PFSK-1 (cell line): ENCODE results near the gene PREX1.

Experiments used
- FOXP2 ChIP-seq: optimal IDR thresholded peaks from 2 replicates; pipeline ENCODE3; 2011; ENCODE audit warnings: borderline replicate concordance, control low read depth, inconsistent platforms; ENCODE audit not compliant: insufficient read depth; ENCODE audit errors: extremely low read length, extremely low read depth
- POLR2AphosphoS5 ChIP-seq: IDR thresholded peaks from 2 replicates; pipeline ENCODE4 v1.6.1; 2012; ENCODE audit warnings: low read depth, mild to moderate bottlenecking, control low read depth, low read length, moderate library complexity
- SIN3A ChIP-seq: IDR thresholded peaks from 2 replicates; pipeline ENCODE4 v1.6.1; 2012; ENCODE audit warnings: mild to moderate bottlenecking, low read length, moderate library complexity, borderline replicate concordance; ENCODE audit not compliant: insufficient read depth
- TAF1 ChIP-seq: IDR thresholded peaks from 2 replicates; pipeline ENCODE4 v1.6.1; 2012; ENCODE audit warnings: low read length, control low read depth, borderline replicate concordance; ENCODE audit not compliant: insufficient read depth
- TF ChIP-seq, protein P1 (sequence below), 2 experiments: IDR thresholded peaks; 2 replicates each; pipeline versions ENCODE4 v1.6.1 to v1.8.0; 2011 to 2012; ENCODE audit warnings: low read depth in 2 of 2, low read length in 2 of 2, control low read depth in 1 of 2, inconsistent platforms in 1 of 2, mild to moderate bottlenecking in 1 of 2, moderate library complexity in 1 of 2; ENCODE audit not compliant: insufficient read depth in 1 of 2

The PREX1 gene

DNA sequence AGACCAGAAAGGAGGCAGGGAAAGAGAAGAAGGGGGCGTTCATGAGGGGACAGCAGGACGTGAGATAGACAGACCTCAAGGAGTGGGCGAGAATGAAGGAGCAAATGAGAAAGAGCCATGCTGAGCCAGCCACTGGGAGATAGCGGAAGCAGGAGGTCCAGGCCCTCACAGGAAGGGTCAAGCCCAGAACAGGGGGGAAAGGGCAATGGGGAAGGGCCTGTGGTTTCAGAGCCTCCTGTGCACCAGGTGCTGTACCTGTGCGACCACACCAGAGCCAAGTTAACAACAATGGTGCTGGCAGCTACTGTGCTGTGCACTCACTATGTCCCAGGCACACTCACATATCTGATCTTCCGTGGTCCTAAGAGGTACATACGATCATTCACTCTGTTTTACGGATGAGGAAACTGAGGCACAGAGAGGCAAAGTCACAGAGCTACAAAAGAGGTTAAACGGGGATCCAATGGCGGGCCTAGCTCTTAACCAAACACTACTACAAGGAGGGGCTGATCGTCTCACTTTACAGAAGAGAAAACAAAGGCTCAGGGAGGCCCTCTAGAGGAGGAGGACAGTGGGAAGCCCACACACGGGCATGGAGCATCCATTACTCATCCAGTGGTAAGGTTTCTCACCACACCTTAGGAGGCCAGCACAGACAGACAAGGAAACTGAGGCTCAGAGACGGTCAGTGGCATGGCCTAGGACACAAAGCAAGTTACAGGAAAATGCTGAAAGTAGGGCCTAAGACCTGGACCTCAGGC lies 129.1 kb downstream of the PREX1 start:
- TF ChIP-seq, protein P1, sequence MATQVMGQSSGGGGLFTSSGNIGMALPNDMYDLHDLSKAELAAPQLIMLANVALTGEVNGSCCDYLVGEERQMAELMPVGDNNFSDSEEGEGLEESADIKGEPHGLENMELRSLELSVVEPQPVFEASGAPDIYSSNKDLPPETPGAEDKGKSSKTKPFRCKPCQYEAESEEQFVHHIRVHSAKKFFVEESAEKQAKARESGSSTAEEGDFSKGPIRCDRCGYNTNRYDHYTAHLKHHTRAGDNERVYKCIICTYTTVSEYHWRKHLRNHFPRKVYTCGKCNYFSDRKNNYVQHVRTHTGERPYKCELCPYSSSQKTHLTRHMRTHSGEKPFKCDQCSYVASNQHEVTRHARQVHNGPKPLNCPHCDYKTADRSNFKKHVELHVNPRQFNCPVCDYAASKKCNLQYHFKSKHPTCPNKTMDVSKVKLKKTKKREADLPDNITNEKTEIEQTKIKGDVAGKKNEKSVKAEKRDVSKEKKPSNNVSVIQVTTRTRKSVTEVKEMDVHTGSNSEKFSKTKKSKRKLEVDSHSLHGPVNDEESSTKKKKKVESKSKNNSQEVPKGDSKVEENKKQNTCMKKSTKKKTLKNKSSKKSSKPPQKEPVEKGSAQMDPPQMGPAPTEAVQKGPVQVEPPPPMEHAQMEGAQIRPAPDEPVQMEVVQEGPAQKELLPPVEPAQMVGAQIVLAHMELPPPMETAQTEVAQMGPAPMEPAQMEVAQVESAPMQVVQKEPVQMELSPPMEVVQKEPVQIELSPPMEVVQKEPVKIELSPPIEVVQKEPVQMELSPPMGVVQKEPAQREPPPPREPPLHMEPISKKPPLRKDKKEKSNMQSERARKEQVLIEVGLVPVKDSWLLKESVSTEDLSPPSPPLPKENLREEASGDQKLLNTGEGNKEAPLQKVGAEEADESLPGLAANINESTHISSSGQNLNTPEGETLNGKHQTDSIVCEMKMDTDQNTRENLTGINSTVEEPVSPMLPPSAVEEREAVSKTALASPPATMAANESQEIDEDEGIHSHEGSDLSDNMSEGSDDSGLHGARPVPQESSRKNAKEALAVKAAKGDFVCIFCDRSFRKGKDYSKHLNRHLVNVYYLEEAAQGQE (IDR thresholded peaks at IDR 0.05; ENCODE audit: insufficient read depth in 1 of 2, low read depth in 2 of 2, low read length in 2 of 2): no peak
- TF ChIP-seq SIN3A: no peak
- TF ChIP-seq FOXP2: no peak
- no peak for TF ChIP-seq POLR2AphosphoS5
- TF ChIP-seq TAF1: no peak

DNA sequence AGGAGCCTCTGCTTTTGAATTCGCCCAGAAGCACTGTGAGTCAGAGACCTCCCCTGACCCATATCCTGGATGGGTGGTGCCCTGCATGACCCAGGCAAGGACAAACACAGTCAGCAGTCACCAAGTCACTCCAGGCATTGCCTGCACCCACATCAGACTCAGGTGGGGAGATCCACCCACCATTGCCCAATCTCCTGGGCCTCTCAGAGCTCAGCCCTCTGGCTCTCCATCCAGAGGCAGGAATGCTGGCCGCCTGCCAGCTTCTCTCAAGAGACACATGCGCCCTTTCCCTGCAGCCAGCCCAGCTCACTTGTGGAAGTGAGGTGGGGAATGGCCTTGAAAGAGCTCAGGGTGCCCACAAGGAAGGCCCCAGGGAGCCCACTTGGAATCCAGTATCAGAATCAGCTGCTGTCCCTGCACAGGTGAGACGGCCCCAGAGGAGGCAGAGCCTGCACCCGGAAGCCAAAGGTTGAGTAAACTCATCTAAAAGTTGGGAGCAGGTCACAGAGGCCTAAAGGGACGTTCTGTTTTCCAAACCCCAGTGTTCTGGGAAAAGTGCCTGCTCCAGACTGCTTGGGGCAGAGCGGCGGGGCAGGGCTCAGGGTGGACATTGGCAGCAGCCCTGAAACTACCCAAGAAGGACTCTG lies 129.8 kb downstream of the PREX1 start:
- TF ChIP-seq, protein P1 (IDR thresholded peaks at IDR 0.05; ENCODE audit: insufficient read depth in 1 of 2, low read depth in 2 of 2, low read length in 2 of 2): no peak
- TF ChIP-seq POLR2AphosphoS5 (no peak), TAF1 (no peak), FOXP2 (no peak), SIN3A (no peak)

DNA sequence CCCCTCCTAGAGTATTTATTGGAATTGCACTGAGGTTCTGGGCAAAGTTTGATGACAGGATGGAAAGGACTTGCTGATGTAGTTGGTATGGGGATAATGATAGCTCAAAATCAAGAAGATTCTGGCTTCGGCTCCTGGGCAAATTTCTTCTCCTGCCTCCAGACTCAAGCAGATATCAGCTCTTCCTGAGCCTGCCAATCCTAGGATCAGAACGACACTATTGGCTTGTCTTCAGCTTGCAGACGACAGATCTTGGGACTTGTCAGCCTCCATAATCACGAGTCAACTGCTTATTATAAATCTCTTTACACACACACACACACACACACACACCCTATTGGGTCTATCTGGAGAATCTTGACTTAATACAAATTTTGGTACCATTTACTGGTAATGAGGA lies 131.1 kb downstream of the PREX1 start:
- no peak for TF ChIP-seq SIN3A
- TF ChIP-seq POLR2AphosphoS5: no peak
- no peak for TF ChIP-seq TAF1
- TF ChIP-seq FOXP2: no peak
- TF ChIP-seq, protein P1 (IDR thresholded peaks at IDR 0.05; ENCODE audit: insufficient read depth in 1 of 2, low read depth in 2 of 2, low read length in 2 of 2): no peak

DNA sequence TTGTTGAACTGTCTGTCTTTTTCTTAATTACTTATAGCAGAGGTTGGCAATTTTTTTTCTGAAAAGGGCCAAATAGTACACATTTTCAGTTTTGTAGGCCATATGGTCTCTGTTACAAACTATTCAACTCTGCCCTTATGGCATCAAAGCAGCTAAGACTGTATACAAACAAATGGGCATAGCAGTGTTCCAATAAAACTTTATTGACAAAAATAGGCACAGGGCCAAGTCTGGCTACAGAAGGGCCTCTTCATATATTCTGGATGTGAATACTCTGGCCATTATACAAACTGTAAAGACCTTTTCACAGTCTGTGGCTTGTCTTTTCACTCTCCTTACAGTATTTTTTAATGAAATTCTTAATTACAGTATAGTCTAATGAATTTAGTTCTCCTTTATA lies 132.1 kb downstream of the PREX1 start:
- TF ChIP-seq SIN3A (no peak), TAF1 (no peak), POLR2AphosphoS5 (no peak), FOXP2 (no peak)
- TF ChIP-seq, protein P1 (IDR thresholded peaks at IDR 0.05; ENCODE audit: insufficient read depth in 1 of 2, low read depth in 2 of 2, low read length in 2 of 2): no peak

DNA sequence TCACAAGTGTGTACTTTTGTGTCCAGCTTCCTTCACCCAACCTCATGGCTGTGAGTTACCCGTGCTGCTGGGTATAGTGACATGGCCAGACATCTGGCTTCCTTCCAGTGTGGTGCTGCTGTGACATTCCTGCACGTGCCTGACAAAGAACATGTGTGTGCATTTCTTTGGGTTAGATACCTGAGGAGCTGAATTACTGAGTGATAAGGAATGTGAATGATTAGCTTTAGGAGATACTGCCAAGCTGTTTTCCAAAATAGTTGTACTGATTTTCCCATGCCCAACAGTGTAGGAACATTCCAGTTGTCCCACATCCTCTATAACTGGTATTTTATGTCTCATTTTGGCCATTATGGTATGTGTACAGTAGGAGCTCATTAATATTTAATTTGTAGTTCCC lies 132.5 kb downstream of the PREX1 start:
- TF ChIP-seq SIN3A: no peak
- TF ChIP-seq, protein P1 (IDR thresholded peaks at IDR 0.05; ENCODE audit: insufficient read depth in 1 of 2, low read depth in 2 of 2, low read length in 2 of 2): no peak
- TF ChIP-seq FOXP2: no peak
- TF ChIP-seq TAF1: no peak
- TF ChIP-seq POLR2AphosphoS5: no peak
